AG04450 (cell line): ENCODE data around the gene GUCY1B1. TPM values are rescaled to one million over a fixed set of nuclear protein-coding genes. Genes with fewer than 3 reads are reported as not detected.

Source experiments
- CTCF ChIA-PET: fragments of 300-600, 350-600 bp; formaldehyde crosslinking; extraction: SDS; loops from one replicate; lab custom pipeline; 2022; ENCODE audit warnings: antibody characterized with exemption, inconsistent platforms; lab: Charles Lee
- POLR2A ChIA-PET: fragments of 350-600 bp; formaldehyde crosslinking; extraction: SDS; loops from one replicate; lab custom pipeline; 2021; ENCODE audit warnings: antibody characterized with exemption, inconsistent platforms; lab: Yijun Ruan, JAX
- DNase-seq: peaks from one replicate; pipeline ENCODE4 v3.0.0-alpha.2; 2011; ENCODE audit warnings: low read depth, low spot score
- H3K27ac ChIP-seq: one replicate; pipeline ENCODE4 v1.5.1; 2012; ENCODE audit warnings: low read depth, low read length, control low read depth
- H3K27me3 ChIP-seq: one replicate; pipeline ENCODE4 v1.6.0; 2012; ENCODE audit warnings: low read length; ENCODE audit not compliant: control insufficient read depth, insufficient read depth
- H3K4me3 ChIP-seq: 2 replicates; pipeline ENCODE4 v1.5.1; 2011; ENCODE audit warnings: mild to moderate bottlenecking, low read depth, low read length, control low read depth
- H3K9me3 ChIP-seq: 2 replicates; pipeline ENCODE4 v1.5.1; 2012; ENCODE audit warnings: low read length; ENCODE audit not compliant: control insufficient read depth, insufficient read depth
- polyA plus RNA-seq: library from polyadenylated mRNA; depleted of rRNA; stranded (reverse); fragments of >200 nt; gene quantifications from 2 replicates; pipeline ENCODE4 v1.2.3, GENCODE V29; 2011
- TF ChIP-seq, protein P1 (sequence below): IDR thresholded peaks from 2 replicates; pipeline ENCODE4 v1.5.1; 2011; ENCODE audit warnings: low read depth, low read length, control low read depth, inconsistent platforms

Gene GUCY1B1
- polyA plus RNA-seq, 1 experiment = 25.0 TPM

DNA sequence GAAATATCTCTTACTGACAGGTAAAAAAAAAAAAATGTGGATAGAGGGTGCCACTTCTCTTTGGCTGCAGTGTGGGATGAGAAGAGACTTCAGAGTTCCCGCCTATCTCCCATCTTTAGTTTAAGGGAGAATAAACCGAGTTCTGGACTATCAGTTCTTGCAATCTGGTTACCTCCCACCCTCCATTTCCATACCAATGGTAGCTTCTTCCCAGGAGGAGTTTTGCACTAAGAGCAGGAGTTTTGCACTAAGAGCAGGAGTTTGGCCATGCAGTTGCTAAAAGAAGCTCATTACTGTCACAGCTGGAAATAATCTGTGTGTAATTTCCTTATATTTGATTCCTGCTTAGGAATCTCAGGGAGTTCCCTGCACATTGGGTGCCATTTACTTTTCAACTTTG is 10.8 kb upstream of the GUCY1B1 start:
- H3K4me3 ChIP-seq = no peak overlapping the region
- ChIA-PET POLR2A (interaction anchor here (0.7 kb wide), 1 partner anchor 10 kb away, joined by 3 read pairs; no protein-coding TSS in a partner anchor), CTCF (no interaction called here)
- H3K9me3 ChIP-seq = no peaks in the 10 kb centered on the region
- no peaks in the 10 kb centered on the region for H3K27me3 ChIP-seq
- H3K27ac ChIP-seq = no peak overlapping the region
- TF ChIP-seq, protein P1, sequence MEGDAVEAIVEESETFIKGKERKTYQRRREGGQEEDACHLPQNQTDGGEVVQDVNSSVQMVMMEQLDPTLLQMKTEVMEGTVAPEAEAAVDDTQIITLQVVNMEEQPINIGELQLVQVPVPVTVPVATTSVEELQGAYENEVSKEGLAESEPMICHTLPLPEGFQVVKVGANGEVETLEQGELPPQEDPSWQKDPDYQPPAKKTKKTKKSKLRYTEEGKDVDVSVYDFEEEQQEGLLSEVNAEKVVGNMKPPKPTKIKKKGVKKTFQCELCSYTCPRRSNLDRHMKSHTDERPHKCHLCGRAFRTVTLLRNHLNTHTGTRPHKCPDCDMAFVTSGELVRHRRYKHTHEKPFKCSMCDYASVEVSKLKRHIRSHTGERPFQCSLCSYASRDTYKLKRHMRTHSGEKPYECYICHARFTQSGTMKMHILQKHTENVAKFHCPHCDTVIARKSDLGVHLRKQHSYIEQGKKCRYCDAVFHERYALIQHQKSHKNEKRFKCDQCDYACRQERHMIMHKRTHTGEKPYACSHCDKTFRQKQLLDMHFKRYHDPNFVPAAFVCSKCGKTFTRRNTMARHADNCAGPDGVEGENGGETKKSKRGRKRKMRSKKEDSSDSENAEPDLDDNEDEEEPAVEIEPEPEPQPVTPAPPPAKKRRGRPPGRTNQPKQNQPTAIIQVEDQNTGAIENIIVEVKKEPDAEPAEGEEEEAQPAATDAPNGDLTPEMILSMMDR = no peak
- no peak for DNase-seq

DNA sequence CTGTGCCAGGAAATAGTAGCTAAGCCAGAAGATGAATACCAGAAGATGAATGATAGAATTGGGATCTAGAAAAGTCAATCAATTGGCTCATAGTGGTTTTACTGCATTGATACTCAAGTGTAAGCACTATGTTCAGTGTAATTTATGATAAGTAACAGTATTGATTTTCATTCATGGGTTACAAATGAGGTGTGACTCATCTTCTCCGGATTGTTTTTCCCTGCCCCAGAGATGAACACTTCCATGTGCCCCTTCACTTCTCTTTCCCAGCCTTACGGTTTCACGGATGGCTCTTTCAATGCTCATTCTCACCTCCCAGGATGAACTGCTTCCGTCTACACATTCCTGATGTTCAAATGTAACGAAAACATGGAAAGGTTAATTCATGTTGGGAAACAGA is 9.8 kb upstream of the GUCY1B1 start:
- H3K4me3 ChIP-seq = no peak overlapping the region
- POLR2A ChIA-PET = no interaction called here
- TF ChIP-seq, protein P1 = no peak
- no peak for DNase-seq
- CTCF ChIA-PET = no interaction called here
- H3K9me3 ChIP-seq = no peaks in the 10 kb centered on the region
- no peaks in the 10 kb centered on the region for H3K27me3 ChIP-seq
- H3K27ac ChIP-seq = no peak overlapping the region

DNA sequence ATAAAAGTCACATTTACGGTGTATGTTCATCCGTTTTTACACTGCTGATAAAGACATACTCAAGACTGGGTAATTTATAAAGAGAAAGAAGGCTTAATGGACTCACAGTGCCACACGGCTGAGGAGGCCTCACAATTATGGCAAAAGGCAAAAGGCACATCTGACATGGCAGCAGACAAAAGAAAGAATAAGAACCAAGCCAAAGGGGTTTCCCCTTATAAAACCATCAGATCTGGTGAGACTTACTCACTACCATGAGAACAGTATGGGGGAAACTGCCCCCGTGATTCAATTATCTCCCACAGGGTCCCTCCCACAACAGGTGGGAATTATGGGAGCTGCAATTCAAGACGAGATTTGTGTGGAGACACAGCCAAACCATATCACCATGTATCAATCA is 7.3 kb upstream of the GUCY1B1 start:
- Histone ChIP-seq H3K4me3 (no peak overlapping the region), H3K9me3 (no peaks in the 10 kb centered on the region), H3K27ac (no peak overlapping the region), H3K27me3 (no peaks in the 10 kb centered on the region)
- TF ChIP-seq, protein P1 = no peak
- DNase-seq = no peak
- CTCF ChIA-PET = no interaction called here
- POLR2A ChIA-PET = no interaction called here

DNA sequence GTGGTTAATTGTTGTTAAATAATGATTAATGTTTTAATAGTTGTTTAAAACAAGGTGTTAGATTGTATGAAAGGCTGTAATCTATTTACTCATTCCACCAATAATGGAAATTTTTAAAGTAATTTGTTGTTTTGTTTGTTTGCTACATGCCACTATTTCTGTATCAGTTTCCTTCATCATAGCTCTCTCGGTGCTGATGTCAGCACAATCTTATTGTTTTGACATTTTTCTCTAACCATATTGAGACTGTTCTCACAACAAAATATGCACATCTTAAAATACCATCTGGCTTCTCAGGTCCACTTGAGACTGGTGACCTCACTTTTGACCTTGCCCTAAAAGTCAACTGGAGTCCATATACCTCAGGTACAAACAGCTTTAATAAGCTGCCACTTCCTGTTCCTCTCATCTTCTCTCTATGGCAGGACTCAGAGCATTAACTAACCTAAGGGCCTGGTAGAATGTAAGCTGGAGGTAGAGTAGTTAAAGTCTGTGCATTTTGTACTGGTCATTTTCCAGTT is 1.0 kb upstream of the GUCY1B1 start:
- Histone ChIP-seq H3K4me3 (no peak overlapping the region), H3K27me3 (no peaks in the 10 kb centered on the region), H3K9me3 (no peaks in the 10 kb centered on the region), H3K27ac (no peak overlapping the region)
- ChIA-PET POLR2A (interaction anchor here (1.1 kb wide), 1 partner anchor 23 kb away, joined by 3 read pairs; no protein-coding TSS in a partner anchor), CTCF (interaction anchor here (0.6 to 1.7 kb wide), 7 partner anchors 11 to 353 kb away, joined by 3 to 9 read pairs (median 4); no protein-coding TSS in a partner anchor)
- TF ChIP-seq, protein P1 = no peak
- no peak for DNase-seq

DNA sequence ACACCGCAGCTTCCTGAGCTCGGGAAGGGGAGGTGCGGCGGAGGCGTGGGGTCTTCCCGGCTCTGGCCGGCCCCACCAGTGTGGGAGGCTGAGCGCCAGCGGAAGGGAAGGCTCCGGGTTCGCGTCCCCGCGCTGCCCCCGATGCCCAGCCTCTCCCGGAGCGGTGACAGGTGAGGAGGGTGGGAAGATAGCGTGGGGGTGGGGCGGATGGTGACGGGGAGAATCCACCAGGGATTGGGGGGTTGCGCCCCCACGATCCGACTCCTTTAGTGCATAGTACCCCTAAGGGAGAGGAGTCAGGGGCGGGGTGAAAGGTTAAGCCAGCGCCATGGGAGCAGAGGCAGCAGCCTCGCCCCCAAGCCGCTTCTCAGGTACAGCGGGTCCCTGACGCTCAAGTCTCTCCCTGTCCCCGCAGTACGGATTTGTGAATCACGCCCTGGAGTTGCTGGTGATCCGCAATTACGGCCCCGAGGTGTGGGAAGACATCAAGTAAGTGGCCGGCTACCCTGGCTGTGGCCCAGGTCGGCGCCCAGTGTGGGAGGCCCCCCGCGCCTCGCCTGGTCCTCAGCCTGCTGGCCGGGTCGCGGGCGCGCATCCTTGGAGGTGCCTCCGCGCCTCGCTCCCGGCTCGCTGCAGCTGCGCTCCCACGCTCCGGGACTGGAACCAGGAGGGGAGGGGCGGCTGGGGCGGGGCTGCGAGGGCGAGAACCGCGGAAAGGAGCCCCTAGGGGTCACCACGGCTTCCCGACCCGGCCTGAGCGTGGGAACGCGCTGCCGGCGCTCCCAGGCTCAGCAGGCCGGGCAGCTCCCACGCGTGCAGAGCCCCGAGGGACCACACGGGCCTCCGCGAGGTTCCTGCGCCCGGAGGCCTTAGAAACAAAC is 791 bp downstream of the GUCY1B1 start:
- DNase-seq = no peak
- H3K4me3 ChIP-seq = peak overlapping the region; percentile 74
- POLR2A ChIA-PET = no interaction called here
- no peaks in the 10 kb centered on the region for H3K27me3 ChIP-seq
- H3K27ac ChIP-seq = no peak overlapping the region
- H3K9me3 ChIP-seq = no peaks in the 10 kb centered on the region
- CTCF ChIA-PET = interaction anchor here (0.9 to 1.7 kb wide), 3 partner anchors 27 to 316 kb away, joined by 3 to 7 read pairs (median 3); no protein-coding TSS in a partner anchor
- TF ChIP-seq, protein P1 = no peak
